ENCODE data around the gene KIF26A. TPM values are rescaled to one million over a fixed set of nuclear protein-coding genes. Genes with fewer than 3 reads are reported as not detected.
"Not testable (repeated sequence)": the region's sequence is repeated elsewhere in the genome, so short reads cannot be mapped to it uniquely, and the experiment has no call there.

KIF26A gene
- total RNA-seq, 1 donor from 2014 or later, result 10.4 TPM

DNA sequence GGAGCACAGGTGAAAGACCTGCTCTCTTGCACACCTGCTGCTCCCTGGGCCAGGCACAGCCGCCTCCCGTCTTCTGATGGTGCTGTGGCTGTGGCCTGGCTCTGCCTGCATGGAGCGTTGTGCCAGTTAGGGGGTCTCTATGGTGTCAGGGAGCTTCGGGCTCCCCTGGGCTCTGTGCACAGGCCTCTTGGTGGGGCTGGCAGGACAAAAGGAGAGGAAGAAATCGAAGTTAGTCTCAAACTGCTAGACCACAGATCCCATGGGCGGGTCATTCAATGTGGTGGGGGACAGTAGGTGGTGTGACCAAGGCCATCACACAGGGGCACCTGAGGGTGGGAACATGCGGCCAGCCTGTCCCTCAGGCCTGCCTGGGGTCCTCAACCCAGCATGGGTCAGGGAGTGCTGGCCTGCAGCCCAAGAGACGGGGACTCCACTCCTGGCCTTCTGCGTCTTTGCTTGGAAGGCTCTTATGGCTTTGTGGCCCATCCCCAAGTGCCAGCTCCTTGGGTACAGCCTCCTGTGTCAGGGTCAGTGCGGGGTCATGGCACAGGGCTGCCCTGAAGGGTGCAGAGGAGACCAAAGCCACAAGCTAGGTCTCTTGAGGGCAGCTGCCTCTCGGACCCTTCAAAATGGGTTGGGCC lies 84.1 kb downstream of the KIF26A start:
- no peak for ATAC-seq
- DNase-seq (ENCODE audit: low spot score), result no peak
- intact Hi-C loops (cut with DNase I), result no loop called here

DNA sequence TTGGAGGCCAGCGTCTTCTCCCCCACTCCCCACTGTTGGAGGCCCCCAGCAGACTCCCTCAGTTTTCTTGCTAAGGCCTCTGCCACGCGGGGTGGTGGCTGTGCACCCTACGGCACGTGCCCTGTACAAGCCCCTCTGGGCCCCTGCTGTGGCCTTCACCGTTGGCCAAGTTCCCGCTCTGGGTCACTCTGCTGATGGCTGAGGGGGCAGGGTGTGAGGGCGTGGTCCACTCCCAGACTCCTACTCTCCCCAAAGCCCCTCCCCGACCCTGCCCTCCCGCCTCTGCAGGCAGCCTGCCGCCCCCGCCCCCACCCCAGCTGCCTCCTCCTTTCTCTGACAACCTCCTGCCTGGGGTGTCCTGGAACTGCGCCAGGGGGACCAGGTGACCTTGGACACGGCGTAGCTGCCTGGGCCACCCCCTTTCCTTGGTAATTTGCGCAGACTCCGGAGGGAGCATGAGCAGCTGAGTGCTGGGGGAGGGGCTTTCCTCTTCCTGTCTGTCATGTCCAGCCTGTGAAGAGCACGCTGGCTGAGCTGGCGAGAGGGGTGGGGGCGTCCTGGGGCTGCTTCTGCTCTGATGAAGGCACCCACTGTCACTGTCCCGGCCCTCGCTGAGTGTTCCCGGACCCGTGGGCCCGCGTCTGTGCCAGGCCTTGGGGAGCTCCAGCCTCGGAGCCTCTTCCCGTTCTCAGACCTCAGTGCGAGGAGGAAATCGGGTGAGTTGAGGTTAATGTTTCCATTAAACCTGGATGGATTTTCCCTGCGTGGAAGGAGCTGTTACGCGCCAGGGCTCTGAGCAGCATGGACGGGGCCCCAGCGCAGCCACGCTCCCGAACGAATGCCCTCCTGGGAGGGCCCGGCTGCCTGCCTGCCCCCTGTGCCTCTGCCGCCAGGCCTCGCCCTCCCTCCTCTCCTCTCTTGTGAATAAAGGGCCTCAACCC lies 85.0 kb downstream of the KIF26A start:
- intact Hi-C loops (cut with DNase I), result no loop called here
- DNase-seq (ENCODE audit: low spot score), result no peak
- ATAC-seq, result no peak

GRCh38 chr14:104224131-104224505 lies 85.7 kb downstream of the KIF26A start:
- ATAC-seq (no peak), DNase-seq (ENCODE audit: low spot score) (no peak)
- intact Hi-C loops (cut with DNase I), result no loop called here

DNA sequence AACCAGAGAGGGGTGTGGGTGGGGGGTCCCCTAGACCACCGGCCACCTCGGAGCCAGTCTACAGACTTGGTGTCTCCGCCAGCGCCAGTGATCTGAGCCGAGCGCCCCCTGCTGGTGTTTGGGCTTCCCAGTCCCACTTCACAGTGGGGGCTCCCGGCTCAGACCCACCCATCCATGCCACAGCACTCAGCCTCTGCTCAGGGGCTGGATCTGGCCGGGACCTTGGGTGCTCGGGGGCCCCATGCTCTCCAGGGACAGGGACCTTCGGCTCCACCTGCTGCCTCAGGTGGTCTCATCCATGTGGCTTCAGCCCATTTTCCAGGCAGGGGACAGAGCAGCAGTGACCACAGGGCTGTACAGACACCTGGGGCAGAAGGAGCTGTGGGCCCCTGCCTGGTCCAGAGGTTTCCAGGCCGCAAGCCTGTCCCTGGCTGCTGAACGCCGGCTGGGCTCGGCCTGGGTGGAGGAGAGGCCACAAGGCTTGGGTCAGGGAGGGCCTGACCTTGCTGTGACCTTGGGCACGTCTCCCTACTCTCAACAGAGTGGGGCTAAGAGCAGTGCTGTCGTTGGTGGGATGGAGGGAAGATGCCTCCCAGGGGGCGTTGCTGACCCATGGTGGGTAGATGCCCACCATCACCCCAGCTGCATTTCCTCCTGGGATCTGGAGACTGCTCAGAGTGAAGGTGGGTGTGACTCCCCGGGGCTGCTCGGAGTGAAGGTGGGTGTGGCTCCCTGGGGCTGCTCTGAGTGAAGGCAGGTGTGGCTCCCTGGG lies 86.3 kb downstream of the KIF26A start:
- intact Hi-C loops (cut with DNase I), result loop anchor here (5.0 kb wide), 1 partner anchor 1882 kb away; no protein-coding TSS in a partner anchor
- ATAC-seq, result no peak
- DNase-seq (ENCODE audit: low spot score), result no peak

GRCh38 chr14:104225278-104226190 lies 87.1 kb downstream of the KIF26A start:
- intact Hi-C loops (cut with DNase I), result loop anchor here (5.0 kb wide), 1 partner anchor 1883 kb away; no protein-coding TSS in a partner anchor
- ATAC-seq; DNase-seq (ENCODE audit: low spot score): not testable (repeated sequence)

- ATAC-seq (no peak), DNase-seq (ENCODE audit: low spot score) (no peak)
- intact Hi-C loops (cut with DNase I), result loop anchor here (5.0 kb wide), 1 partner anchor 1884 kb away; no protein-coding TSS in a partner anchor
Observed at GRCh38 chr14:104226421-104227383, 88.3 kb downstream of the KIF26A start.

DNA sequence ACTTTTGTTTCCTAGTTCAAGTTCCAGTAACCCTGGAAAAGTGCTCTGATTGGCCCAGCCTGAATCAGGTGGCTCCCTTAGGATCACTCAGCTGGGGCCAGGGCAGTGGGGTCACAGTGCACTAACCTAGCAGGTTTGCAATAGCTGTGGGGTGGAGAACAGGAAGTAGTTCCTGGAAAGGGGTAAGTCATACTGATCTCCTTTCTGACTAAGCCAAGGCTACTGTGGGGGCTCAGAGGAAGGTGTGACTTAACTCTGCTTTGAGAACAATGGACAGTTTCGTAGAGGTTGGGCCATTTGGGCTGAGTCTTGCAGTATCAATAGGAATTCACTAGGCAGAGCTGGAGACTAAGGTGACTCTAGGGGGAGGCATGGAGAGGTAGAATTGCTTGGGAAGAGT lies 89.4 kb downstream of the KIF26A start:
- intact Hi-C loops (cut with DNase I), result loop anchor here (5.0 kb wide), 1 partner anchor 1886 kb away; no protein-coding TSS in a partner anchor
- ATAC-seq, result no peak
- no peak for DNase-seq (ENCODE audit: low spot score)

DNA sequence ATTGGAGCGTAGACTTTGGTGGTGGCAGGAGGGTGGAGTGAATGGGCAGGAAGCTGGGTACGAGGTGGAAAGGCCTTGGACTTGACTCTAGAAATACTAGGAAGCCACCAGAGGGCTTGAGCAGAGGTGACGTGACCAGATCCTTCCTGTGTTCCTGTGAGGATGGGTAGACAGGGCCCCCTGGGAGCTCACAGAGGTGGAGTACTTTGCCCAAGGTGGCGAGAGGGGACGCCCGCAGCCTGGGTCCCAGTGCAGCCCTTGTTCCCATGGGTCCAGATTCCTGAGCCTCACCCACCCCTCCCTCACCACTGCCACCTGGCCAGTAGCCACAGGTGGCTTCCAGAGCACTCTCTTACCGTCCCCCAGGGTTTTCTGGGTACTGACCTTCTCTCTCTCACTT lies 89.8 kb downstream of the KIF26A start:
- DNase-seq (ENCODE audit: low spot score) (no peak), ATAC-seq (no peak)
- intact Hi-C loops (cut with DNase I), result loop anchor here (5.0 kb wide), 1 partner anchor 1886 kb away; no protein-coding TSS in a partner anchor

DNA sequence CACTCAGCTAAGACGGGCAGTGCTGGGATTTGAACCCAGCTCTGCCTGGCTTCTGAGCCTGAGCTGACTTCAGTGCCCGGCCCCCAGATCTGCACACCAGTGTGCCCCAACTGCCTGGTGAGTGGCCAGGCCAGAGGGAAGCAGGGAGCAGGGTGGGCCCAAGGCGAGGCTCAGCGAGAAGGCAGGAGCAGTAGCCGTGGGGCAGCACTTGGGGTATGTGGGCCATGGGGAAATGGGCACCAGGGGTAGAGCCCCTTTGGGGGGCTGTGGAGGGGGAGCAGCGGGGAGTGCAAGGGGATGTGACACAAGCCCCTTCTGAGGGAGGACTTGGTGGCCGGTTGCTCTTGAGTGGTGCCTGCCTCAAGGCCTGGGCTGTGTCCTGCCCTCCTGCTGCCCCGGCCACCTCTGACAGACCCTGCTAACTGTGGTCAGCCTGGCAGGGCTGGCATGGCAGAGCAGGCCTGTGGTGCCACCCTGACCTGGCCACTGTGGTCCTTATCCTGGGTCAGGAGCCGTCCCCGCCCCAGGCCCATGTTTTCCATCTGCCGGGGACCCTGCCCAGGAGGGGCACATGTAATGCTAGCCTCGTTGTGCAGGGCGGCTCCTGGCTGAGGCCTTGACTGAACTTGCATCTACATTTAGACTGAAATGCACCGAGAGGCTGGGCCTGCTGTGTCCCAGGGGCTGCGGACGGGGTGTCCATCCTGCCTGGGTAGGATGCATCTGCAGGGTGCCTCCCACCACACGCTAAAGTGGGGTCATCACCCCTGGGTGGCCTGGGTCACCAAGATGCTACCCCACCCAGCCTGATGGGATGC lies 90.5 kb downstream of the KIF26A start:
- ATAC-seq (no peak), DNase-seq (ENCODE audit: low spot score) (no peak)
- intact Hi-C loops (cut with DNase I), result loop anchor here (5.0 kb wide), 1 partner anchor 1887 kb away; no protein-coding TSS in a partner anchor

GRCh38 chr14:104229534-104230055 lies 91.2 kb downstream of the KIF26A start:
- ATAC-seq (no peak), DNase-seq (ENCODE audit: low spot score) (no peak)
- intact Hi-C loops (cut with DNase I), result loop anchor here (5.0 kb wide), 1 partner anchor 1887 kb away; no protein-coding TSS in a partner anchor

DNA sequence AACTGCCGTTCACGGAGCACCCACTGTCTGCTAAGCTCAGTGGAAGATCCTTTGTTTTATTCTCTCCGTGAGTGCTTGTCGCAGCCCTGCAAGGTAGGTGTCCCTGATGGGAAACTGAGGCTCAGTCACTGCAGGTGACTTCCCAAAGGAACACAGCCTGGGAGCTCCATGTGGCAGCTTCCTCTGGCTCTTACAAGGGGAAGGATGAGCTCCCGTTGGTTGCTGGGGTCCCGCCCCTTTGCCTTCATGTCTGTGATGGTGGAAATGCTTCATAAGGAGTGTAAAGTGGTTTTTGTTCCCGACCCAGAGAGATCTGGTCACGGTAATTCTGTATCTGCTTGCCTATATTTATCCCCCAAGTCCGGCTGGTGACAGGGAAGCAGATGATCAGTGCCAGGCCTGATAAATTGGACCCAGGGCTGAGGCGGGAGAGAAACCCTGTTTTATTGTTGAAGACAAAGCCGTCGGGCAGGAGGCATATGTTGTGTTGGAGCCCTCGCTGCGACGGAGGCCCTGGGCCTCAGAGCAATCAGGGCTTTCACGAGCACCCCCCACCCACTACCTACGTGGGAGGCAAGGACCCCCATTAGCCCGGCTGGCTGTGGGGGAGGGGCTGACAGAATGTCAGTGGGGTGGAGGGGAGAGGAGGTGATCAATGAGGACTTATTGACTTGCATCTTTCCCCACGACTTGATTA lies 91.9 kb downstream of the KIF26A start:
- no peak for ATAC-seq
- intact Hi-C loops (cut with DNase I), result no loop called here
- DNase-seq (ENCODE audit: low spot score), result no peak

Small RNAs within 50 kb of the gene (microRNA-seq; reads per million reads assigned to microRNA genes)
- gene MIR203A (not detected), gene MIR203B (not detected)

Other genes with a start within 250 kb of the KIF26A start
- gene TDRD9, start 210.1 kb upstream of the KIF26A start, total RNA-seq, result 8.2 TPM
- not detected for gene RD3L, start 196.1 kb upstream of the KIF26A start, total RNA-seq
- gene ASPG, start 52.9 kb upstream of the KIF26A start, total RNA-seq, result 4.6 TPM

Measured in sciatic nerve (tissue), 2 donors.